Fibroblast of mammary gland (primary cell): ENCODE data around the gene ARIH1.

Experiments
- DNase-seq: peaks from one replicate; pipeline ENCODE4 v3.0.0-alpha.2; 2010; ENCODE audit warnings: low read depth
- H3K4me3 ChIP-seq: 2 replicates; pipeline ENCODE4 v1.5.1; 2011; ENCODE audit warnings: low read depth, mild to moderate bottlenecking, low read length, moderate library complexity; ENCODE audit not compliant: control insufficient read depth
- TF ChIP-seq, protein P1 (sequence below): conservative IDR thresholded peaks from 2 replicates; pipeline ENCODE4 v1.5.1; 2011; ENCODE audit warnings: low read depth, low read length, inconsistent platforms; ENCODE audit not compliant: control insufficient read depth, insufficient read depth

The ARIH1 gene

DNA sequence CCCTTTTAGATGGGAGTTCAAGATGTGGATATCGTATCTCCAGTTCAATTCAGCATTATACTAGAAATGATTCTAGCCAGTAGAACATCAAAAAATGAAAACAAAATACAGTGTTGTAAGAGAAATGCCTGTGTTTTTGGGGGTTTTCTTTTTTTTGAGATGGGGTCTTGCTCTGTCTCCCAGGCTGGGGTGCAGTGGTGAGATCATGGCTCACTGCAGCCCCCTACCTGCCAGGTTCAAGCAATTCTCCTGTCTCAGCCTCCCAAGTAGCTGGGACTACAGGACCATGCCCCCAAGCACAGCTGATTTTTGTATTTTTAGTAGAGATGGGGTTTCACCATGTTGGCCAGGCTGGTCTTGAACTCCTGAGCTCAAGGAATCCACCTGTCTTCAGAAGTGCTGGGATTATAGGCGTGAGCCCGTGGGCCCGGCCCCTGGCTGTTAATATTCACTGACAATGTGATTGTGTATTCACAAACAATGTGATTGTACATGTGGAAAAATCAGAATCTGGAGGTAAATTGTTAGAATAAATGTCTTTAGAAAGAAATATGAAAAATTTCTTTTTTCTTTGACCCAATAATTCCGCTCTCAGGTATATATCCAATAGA, 59.0 kb downstream of the ARIH1 start:
- no peak overlapping the region for H3K4me3 ChIP-seq
- no peak for DNase-seq
- TF ChIP-seq, protein P1, sequence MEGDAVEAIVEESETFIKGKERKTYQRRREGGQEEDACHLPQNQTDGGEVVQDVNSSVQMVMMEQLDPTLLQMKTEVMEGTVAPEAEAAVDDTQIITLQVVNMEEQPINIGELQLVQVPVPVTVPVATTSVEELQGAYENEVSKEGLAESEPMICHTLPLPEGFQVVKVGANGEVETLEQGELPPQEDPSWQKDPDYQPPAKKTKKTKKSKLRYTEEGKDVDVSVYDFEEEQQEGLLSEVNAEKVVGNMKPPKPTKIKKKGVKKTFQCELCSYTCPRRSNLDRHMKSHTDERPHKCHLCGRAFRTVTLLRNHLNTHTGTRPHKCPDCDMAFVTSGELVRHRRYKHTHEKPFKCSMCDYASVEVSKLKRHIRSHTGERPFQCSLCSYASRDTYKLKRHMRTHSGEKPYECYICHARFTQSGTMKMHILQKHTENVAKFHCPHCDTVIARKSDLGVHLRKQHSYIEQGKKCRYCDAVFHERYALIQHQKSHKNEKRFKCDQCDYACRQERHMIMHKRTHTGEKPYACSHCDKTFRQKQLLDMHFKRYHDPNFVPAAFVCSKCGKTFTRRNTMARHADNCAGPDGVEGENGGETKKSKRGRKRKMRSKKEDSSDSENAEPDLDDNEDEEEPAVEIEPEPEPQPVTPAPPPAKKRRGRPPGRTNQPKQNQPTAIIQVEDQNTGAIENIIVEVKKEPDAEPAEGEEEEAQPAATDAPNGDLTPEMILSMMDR = peak; percentile 33

- no peak for DNase-seq
- TF ChIP-seq, protein P1 = no peak
- no peak overlapping the region for H3K4me3 ChIP-seq
These were observed 60.4 kb downstream of the ARIH1 start for GRCh38 chr15:72534523-72534922.

DNA sequence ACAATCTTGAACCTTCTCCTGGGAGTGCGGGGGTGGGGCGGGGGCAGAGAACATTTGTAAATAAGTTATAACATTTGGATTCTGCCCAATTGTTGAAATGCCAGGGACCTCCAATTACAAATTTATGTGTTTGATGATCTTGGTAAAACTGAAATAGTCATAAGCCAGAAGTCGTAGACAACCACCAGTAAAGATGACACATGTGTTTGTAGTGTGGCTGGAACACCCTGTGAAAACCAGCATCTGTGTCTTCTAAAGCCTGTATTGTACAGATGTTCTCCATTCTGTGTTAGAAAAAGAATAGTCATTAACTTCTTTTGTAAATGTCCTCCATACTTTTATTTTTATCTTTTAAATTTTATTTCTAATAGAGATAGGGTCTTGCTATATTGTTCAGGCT, 61.8 kb downstream of the ARIH1 start:
- DNase-seq = peak; percentile 59
- TF ChIP-seq, protein P1 = no peak
- no peak overlapping the region for H3K4me3 ChIP-seq

DNA sequence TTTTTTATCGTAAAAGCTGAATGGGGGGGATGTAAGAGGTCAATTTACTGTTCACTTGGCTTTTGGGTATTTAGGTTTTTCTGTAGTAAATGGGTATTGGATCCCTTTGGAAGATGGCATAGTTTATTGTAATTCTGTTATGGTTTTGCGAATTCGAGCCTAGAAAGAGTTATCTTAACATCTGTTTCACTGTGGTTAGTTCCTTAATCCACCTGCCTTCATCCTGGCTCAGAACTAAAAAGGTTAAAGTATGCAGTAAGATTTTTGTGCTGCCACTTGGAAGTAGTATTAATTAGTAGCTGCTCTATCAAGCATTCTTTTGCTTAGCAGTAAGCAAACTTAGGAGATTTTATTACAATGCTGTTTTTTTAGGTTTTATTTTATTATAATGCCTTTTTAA, 62.4 kb downstream of the ARIH1 start:
- H3K4me3 ChIP-seq = no peak overlapping the region
- TF ChIP-seq, protein P1 = no peak
- DNase-seq = no peak

DNA sequence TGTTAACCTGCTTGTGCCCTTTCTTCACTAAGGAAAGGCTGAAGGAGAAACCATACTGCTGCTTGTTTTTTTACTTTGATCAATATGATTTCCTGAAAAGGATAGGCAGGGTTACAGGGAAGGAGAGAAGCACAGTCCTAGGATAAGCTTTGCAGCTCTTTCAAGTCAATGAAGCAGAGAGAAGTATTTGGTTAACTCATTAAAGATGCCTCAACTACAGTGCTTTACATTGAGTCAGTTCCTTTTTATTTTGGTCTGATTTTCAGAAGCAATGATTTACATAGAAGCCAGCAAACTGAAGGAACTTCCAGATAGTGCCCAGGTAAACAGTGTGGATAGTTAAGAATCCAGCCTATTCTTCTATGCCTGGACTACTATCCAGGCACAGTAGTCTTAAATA, 64.8 kb downstream of the ARIH1 start:
- TF ChIP-seq, protein P1 = no peak
- DNase-seq = no peak
- H3K4me3 ChIP-seq = no peak overlapping the region

DNA sequence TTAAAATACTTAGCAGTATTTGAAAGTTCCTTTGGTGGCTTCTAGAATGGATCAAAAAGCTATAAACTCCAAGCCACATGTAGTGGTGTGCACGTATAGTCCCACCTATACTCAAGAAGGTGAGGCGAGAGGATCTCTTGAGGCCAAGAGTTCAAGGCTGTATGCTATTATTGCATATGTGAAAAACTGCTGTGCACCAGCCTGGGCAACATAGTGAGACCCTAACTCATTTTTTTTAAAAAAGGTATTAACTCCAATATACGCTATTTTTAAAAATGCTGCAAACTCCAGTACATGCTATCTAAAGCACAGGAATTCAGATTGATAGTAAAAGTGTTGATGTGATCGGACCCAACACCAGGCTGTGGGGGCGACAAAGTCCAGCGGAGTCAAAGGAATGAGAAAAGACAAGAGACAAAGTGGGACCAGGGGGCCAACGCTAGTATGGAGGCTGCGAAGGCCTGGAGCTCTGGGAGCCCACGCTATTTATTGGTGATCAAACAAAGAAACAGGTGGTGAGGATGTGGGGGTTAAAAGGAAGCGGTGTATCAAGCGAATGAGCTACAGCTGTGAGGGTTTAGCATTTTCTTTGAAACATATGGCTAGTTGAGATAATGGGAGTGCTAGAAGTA, 66.6 kb downstream of the ARIH1 start:
- TF ChIP-seq, protein P1 = no peak
- no peak overlapping the region for H3K4me3 ChIP-seq
- no peak for DNase-seq
